ENCODE results near the gene PARD6B. TPM values are rescaled to one million over a fixed set of nuclear protein-coding genes. Genes with fewer than 3 reads are reported as not detected.

The PARD6B gene
- total and polyA plus RNA-seq, 2 of the 13 experiments (the other 11 are each of a cell fraction or from before 2014, with no cell fraction given), result 6.9 to 22.2 TPM

DNA sequence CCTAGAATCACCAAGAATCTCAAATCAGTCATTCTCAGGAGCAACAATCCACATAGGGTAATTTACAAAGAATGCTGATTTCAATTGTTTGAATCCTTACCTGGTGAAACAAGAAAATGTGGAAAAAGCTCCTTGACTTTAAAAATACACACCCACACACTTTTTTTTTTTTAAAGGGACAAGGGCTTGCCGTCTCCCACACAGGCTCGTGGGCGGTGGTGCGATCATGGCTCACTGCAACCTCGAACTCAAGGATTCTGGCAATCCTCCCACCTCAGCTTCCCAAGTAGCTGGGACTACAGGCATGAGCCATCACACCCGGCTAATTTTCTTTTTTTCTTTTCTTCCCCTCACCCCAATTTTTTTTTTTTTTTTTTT lies 30.7 kb downstream of the PARD6B start (continued):
- TF ChIP-seq PHF21A (CRISPR knock-in tag; IDR thresholded peaks at IDR 0.05), result peak; percentile 54; the same call in 1 of the 2 replicates
- TF ChIP-seq ZC3H13 (CRISPR knock-in tag; IDR thresholded peaks at IDR 0.05), result no peak
- TF ChIP-seq ZNF280D (CRISPR knock-in tag; IDR thresholded peaks at IDR 0.05), result no peak
- no peak for TF ChIP-seq IKZF1 (IDR thresholded peaks at IDR 0.05)
- peak; percentile 4 for TF ChIP-seq ZEB1 (IDR thresholded peaks at IDR 0.05; ENCODE audit: insufficient replicate concordance, low read depth)
- TF ChIP-seq PAWR (CRISPR knock-in tag; IDR thresholded peaks at IDR 0.05; ENCODE audit: borderline replicate concordance), result no peak
- TF ChIP-seq SMAD1 (CRISPR knock-in tag; IDR thresholded peaks at IDR 0.05; ENCODE audit: borderline replicate concordance, low read depth), result no peak
- peak; percentile 62; the same call in 1 of the 2 replicates for TF ChIP-seq ZNF772 (CRISPR knock-in tag; IDR thresholded peaks at IDR 0.05)
- TF ChIP-seq ZBTB21 (CRISPR knock-in tag; IDR thresholded peaks at IDR 0.05), result 0 out of 2 replicates have a peak, but pooled peaks have one; percentile 8
- no peak for TF ChIP-seq TCF7 (IDR thresholded peaks at IDR 0.05; ENCODE audit: low read depth)
- TF ChIP-seq, protein P1, sequence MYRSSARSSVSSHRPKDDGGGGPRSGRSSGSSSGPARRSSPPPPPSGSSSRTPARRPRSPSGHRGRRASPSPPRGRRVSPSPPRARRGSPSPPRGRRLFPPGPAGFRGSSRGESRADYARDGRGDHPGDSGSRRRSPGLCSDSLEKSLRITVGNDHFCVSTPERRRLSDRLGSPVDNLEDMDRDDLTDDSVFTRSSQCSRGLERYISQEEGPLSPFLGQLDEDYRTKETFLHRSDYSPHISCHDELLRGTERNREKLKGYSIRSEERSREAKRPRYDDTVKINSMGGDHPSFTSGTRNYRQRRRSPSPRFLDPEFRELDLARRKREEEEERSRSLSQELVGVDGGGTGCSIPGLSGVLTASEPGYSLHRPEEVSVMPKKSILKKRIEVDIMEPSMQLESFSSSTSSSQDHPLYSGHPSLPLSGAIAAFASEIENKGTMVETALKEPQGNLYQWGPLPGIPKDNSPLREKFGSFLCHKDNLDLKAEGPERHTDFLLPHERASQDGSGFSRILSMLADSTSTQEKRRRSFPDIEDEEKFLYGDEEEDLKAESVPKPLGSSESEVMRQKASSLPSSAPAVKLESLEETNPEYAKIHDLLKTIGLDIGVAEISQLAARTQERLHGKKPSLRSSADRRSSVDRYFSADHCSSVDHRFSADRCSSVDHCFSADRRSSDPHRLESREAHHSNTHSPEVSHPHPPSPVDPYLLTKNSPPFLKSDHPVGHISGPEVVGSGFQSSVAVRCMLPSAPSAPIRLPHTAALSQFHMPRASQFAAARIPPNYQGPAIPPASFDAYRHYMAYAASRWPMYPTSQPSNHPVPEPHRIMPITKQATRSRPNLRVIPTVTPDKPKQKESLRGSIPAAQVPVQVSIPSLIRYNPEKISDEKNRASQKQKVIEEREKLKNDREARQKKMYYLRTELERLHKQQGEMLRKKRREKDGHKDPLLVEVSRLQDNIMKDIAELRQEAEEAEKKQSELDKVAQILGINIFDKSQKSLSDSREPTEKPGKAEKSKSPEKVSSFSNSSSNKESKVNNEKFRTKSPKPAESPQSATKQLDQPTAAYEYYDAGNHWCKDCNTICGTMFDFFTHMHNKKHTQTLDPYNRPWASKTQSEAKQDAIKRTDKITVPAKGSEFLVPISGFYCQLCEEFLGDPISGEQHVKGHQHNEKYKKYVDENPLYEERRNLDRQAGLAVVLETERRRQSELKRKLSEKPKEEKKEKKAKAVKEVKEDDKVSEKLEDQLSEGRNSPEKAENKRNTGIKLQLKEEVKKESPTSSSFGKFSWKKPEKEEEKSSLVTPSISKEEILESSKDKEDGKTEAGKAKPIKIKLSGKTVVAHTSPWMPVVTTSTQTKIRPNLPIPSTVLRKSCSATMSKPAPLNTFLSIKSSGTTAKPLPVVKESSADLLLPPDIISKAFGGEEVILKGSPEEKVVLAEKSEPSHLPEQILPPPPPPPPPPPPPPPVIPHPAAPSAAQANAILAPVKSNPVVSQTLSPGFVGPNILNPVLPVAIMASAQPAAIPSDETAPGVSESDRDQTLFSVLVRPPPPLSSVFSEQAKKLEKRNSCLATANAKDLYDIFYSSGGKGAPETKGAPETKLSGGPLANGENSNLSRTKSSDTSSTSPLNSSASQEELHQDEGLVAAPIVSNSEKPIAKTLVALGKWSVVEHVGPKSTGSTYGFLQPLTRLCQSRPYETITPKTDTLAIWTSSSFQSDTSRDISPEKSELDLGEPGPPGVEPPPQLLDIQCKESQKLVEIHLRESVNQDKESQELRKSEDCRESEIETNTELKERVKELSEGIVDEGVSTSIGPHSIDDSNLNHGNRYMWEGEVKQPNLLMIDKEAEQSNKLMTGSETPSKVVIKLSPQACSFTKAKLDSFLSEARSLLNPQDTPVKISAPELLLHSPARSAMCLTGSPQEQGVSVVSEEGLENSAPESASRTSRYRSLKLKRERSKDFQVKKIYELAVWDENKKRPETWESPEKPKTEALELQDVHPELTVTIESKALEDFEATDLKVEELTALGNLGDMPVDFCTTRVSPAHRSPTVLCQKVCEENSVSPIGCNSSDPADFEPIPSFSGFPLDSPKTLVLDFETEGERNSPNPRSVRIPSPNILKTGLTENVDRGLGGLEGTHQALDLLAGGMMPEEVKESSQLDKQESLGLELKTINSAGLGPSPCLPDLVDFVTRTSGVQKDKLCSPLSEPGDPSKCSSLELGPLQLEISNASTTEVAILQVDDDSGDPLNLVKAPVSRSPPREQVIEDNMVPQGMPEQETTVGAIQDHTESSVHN (CRISPR knock-in tag; IDR thresholded peaks at IDR 0.05), result no peak
- 0 out of 2 replicates have a peak, but pooled peaks have one; percentile 15 for TF ChIP-seq GFI1 (CRISPR knock-in tag; IDR thresholded peaks at IDR 0.05; ENCODE audit: borderline replicate concordance)
- TF ChIP-seq ESRRA (CRISPR knock-in tag; IDR thresholded peaks at IDR 0.05; ENCODE audit: low read depth), result no peak

All from HepG2 (cell line).